Gastrocnemius medialis (tissue), 4 donors: ENCODE data around the gene MUS81. TPM values are rescaled to one million over a fixed set of nuclear protein-coding genes. Genes with fewer than 3 reads are reported as not detected.

Experiments
- ATAC-seq, 2 donors: fragments of 150-250 bp; one replicate each; pipeline ENCODE4 v1.9.1; 2016
- DNase-seq, 2 donors: peaks; one replicate each; pipeline ENCODE4 v3.0.0-alpha.2; 2019
- H3K27ac ChIP-seq, 4 donors: fragments of 200-600 bp; sonication (generic); 1 replicate in 1 of 4; 2 replicates in 3 of 4; pipeline ENCODE4 v1.5.1; 2016 to 2018; ENCODE audit warnings: mild to moderate bottlenecking in 2 of 4, moderate library complexity in 1 of 4
- H3K27me3 ChIP-seq, 3 donors: fragments of 200-600 bp; sonication (generic) in 2 of 3; 1 replicate in 1 of 3; 2 replicates in 2 of 3; pipeline versions ENCODE4 v1.5.1 to v1.6.0; 2016 to 2019; ENCODE audit warnings: mild to moderate bottlenecking in 1 of 3, moderate library complexity in 1 of 3
- H3K36me3 ChIP-seq, 2 donors: fragments of 200-600 bp; sonication (generic) in 1 of 2; one replicate each; pipeline ENCODE4 v1.5.1; 2017 to 2018
- H3K4me1 ChIP-seq, 2 donors: fragments of 200-600 bp; sonication (generic) in 1 of 2; one replicate each; pipeline ENCODE4 v1.5.1; 2016 to 2017; ENCODE audit warnings: mild to moderate bottlenecking in 2 of 2
- H3K4me3 ChIP-seq, 4 donors: fragments of 200-600 bp; sonication (generic) in 3 of 4; 1 replicate in 1 of 4; 2 replicates in 3 of 4; pipeline ENCODE4 v1.5.1; 2016 to 2019; ENCODE audit warnings: mild to moderate bottlenecking in 2 of 4
- H3K9me3 ChIP-seq, 3 donors: fragments of 200-600 bp; sonication (generic) in 2 of 3; 1 replicate in 1 of 3; 2 replicates in 2 of 3; pipeline ENCODE4 v1.5.1; 2016 to 2019
- CTCF ChIP-seq, 5 experiments: fragments of 450-650 bp in 3 of 5; fragments of 200-600 bp in 2 of 5; sonication (generic) in 2 of 5; IDR thresholded peaks in 4 of 5; conservative IDR thresholded peaks in 1 of 5; 1 replicate in 4 of 5; 2 replicates in 1 of 5; pipeline ENCODE4 v1.5.1; 2016 to 2019; ENCODE audit warnings: antibody characterized with exemption in 5 of 5, mild to moderate bottlenecking in 3 of 5, moderate library complexity in 3 of 5
- POLR2A ChIP-seq, 2 donors: fragments of 450-650 bp; IDR thresholded peaks; one replicate each; pipeline ENCODE4 v1.6.1; 2017; ENCODE audit warnings: antibody characterized with exemption in 2 of 2, mild to moderate bottlenecking in 2 of 2, moderate library complexity in 2 of 2
- in situ Hi-C, 4 donors: fragments of 200-750 bp; cut with MboI; loops; one replicate each; pipeline versions ENCODE4 v1.15.0 to v1.8.0; 2017; ENCODE audit warnings: low sequenced_read_pairs in 4 of 4
- intact Hi-C: fragments of 100-400 bp; cut with DNase I; formaldehyde crosslinking; loops from one replicate; pipeline ENCODE4 v1.15.1; 2023; ENCODE audit warnings: low total_unique reads
- total RNA-seq, 4 donors: library from RNA; depleted of rRNA; stranded (reverse); fragments of >200 nt; gene quantifications; one replicate each; pipeline versions ENCODE4 v1.1.0 to v1.2.3, GENCODE V29; 2016

The MUS81 gene
- total RNA-seq, 4 donors from 2014 or later: 26.4 to 44.9 (median 34.8) TPM

GRCh38 chr11:65853246-65853979, 6.8 kb upstream of the MUS81 start:
- H3K36me3 ChIP-seq: peaks cover 0 to 48% of the 10 kb centered on the region in 2 donors

GRCh38 chr11:65854161-65854592, 6.1 kb upstream of the MUS81 start:
- TF ChIP-seq POLR2A (IDR thresholded peaks at IDR 0.05): no peak
- TF ChIP-seq CTCF (IDR thresholded peaks at IDR 0.05 in 4 of 5, conservative IDR thresholded peaks at IDR 0.05 in 1 of 5): no peak
- Histone ChIP-seq H3K4me1 (peaks cover 17 to 22% of the 10 kb centered on the region in 2 donors), H3K27ac (no peak overlapping the region)

More at GRCh38 chr11:65853246-65853979, 6.8 kb upstream of the MUS81 start:
- H3K27me3 ChIP-seq: no peaks in the 10 kb centered on the region
- H3K4me1 ChIP-seq: peaks cover 10 to 16% of the 10 kb centered on the region in 2 donors
- H3K27ac ChIP-seq: no peak overlapping the region
- DNase-seq (no peak), ATAC-seq (no peak)
- intact Hi-C loops (no loop called here), in situ Hi-C loops (no loop called here)
- no peak for TF ChIP-seq POLR2A (IDR thresholded peaks at IDR 0.05)
- H3K4me3 ChIP-seq: no peak overlapping the region
- peaks cover 0 to 4% (median 0%) of the 10 kb centered on the region in 3 donors for H3K9me3 ChIP-seq

GRCh38 chr11:65854852-65855837, 5.1 kb upstream of the MUS81 start:
- peaks cover 17 to 22% of the 10 kb centered on the region in 2 donors for H3K4me1 ChIP-seq
- ATAC-seq: no peak
- no peak for TF ChIP-seq POLR2A (IDR thresholded peaks at IDR 0.05)
- TF ChIP-seq CTCF (IDR thresholded peaks at IDR 0.05 in 4 of 5, conservative IDR thresholded peaks at IDR 0.05 in 1 of 5): no peak
- no peaks in the 10 kb centered on the region for H3K27me3 ChIP-seq
- H3K27ac ChIP-seq: no peak overlapping the region
- H3K9me3 ChIP-seq: peaks cover 0 to 4% (median 0%) of the 10 kb centered on the region in 3 donors
- in situ Hi-C loops (no loop called here), intact Hi-C loops (loop anchor here (5.0 kb wide), 1 partner anchor 627 kb away; the partner anchor contains the start of gene DPP3)
- peaks cover 0 to 48% of the 10 kb centered on the region in 2 donors for H3K36me3 ChIP-seq
- H3K4me3 ChIP-seq: no peak overlapping the region
- no peak for DNase-seq

More at GRCh38 chr11:65854161-65854592, 6.1 kb upstream of the MUS81 start:
- DNase-seq (no peak), ATAC-seq (no peak)
- Histone ChIP-seq H3K9me3 (peaks cover 0 to 4% (median 0%) of the 10 kb centered on the region in 3 donors), H3K4me3 (no peak overlapping the region), H3K27me3 (no peaks in the 10 kb centered on the region), H3K36me3 (peaks cover 0 to 48% of the 10 kb centered on the region in 2 donors)
- in situ Hi-C loops: no loop called here
- intact Hi-C loops: no loop called here

- no peak for DNase-seq
- H3K4me3 ChIP-seq: peak overlapping the region; percentile 88 to 98 (median 91)
- no peaks in the 10 kb centered on the region for H3K27me3 ChIP-seq
- TF ChIP-seq POLR2A (IDR thresholded peaks at IDR 0.05) (no peak), CTCF (IDR thresholded peaks at IDR 0.05 in 4 of 5, conservative IDR thresholded peaks at IDR 0.05 in 1 of 5) (no peak)
- peaks cover 0 to 47% of the 10 kb centered on the region in 2 donors for H3K36me3 ChIP-seq
- no peak for ATAC-seq
- H3K9me3 ChIP-seq: peaks cover 0 to 4% (median 0%) of the 10 kb centered on the region in 3 donors
- intact Hi-C loops: loop anchor here (2.0 to 5.0 kb wide), 2 partner anchors 626 to 723 kb away; partner anchors contain the start of gene DPP3
- in situ Hi-C loops: no loop called here
- peak overlapping the region in 3 of 4 donors; percentile 95 to 99 (median 95) for H3K27ac ChIP-seq
- peaks cover 17 to 22% of the 10 kb centered on the region in 2 donors for H3K4me1 ChIP-seq
Observed at GRCh38 chr11:65855927-65856363, 4.3 kb upstream of the MUS81 start.
